ENCODE measurements around the gene PTP4A2. TPM values are rescaled to one million over a fixed set of nuclear protein-coding genes. Genes with fewer than 3 reads are reported as not detected.
"Not testable (repeated sequence)": the region's sequence is repeated elsewhere in the genome, so short reads cannot be mapped to it uniquely, and the experiment has no call there.

Gene PTP4A2
- total and polyA plus RNA-seq, 2 donors (not counting 1 experiment from before 2014, with no cell fraction given): 78.2 to 193 TPM

GRCh38 chr1:31943546-31944184 lies 5.5 kb upstream of the PTP4A2 start:
- intact Hi-C loops (cut with micrococcal nuclease): loop anchor here (1.0 kb wide), 2 partner anchors 7 to 13 kb away; no protein-coding TSS in a partner anchor
- DNase-seq (no peak), ATAC-seq (ENCODE audit: low read depth) (no peak)
- ChIA-PET POLR2A (interaction anchor here (0.9 to 2.8 kb wide), 6 partner anchors 10 to 70 kb away, joined by 3 to 11 read pairs (median 4); partner anchors contain the start of gene KHDRBS1), CTCF (interaction anchor here (0.5 to 14.9 kb wide), 10 partner anchors 9 to 155 kb away, joined by 3 to 433 read pairs (median 4); partner anchors contain the start of gene TMEM39B)
- H3K4me3 ChIP-seq (ENCODE audit: control extremely low read depth in 1 of 5, extremely low read depth in 1 of 5, insufficient read depth in 1 of 5, low read depth in 2 of 5, low read length in 4 of 5): peak overlapping the region; percentile 23 to 88 (median 66)
- peak overlapping the region; percentile 96 for H3K4me2 ChIP-seq (replicated peaks; ENCODE audit: low read depth, low read length, poor library complexity, severe bottlenecking)
- Mint-ChIP-seq H3K27me3 (no peaks in the 10 kb centered on the region), H3K4me3 (peak overlapping the region; percentile 90), H3K9me3 (ENCODE audit: insufficient read depth) (no peaks in the 10 kb centered on the region), H3K4me1 (peaks cover 41% of the 10 kb centered on the region), H3K27ac (peak overlapping the region; percentile 96)
- 0% methylated on average over 1 of the region's 3 CpGs for WGBS (ENCODE audit: insufficient coverage)
- no peaks in the 10 kb centered on the region for H3K27me3 ChIP-seq (replicated peaks in 1 of 4; ENCODE audit: control extremely low read depth in 1 of 4, control insufficient read depth in 3 of 4, insufficient read depth in 4 of 4, low read length in 3 of 4)
- no peaks in the 10 kb centered on the region for H3K79me2 ChIP-seq (ENCODE audit: control insufficient read depth, insufficient read depth, low read length)
- peak overlapping the region; percentile 97 for H2AFZ ChIP-seq (ENCODE audit: insufficient read depth, low read depth, low read length, poor library complexity, severe bottlenecking)
- no peak for TF ChIP-seq EZH2 (IDR thresholded peaks at IDR 0.05; ENCODE audit: borderline replicate concordance, insufficient read depth, low read depth, low read length, poor library complexity, severe bottlenecking)
- TF ChIP-seq, protein P1, sequence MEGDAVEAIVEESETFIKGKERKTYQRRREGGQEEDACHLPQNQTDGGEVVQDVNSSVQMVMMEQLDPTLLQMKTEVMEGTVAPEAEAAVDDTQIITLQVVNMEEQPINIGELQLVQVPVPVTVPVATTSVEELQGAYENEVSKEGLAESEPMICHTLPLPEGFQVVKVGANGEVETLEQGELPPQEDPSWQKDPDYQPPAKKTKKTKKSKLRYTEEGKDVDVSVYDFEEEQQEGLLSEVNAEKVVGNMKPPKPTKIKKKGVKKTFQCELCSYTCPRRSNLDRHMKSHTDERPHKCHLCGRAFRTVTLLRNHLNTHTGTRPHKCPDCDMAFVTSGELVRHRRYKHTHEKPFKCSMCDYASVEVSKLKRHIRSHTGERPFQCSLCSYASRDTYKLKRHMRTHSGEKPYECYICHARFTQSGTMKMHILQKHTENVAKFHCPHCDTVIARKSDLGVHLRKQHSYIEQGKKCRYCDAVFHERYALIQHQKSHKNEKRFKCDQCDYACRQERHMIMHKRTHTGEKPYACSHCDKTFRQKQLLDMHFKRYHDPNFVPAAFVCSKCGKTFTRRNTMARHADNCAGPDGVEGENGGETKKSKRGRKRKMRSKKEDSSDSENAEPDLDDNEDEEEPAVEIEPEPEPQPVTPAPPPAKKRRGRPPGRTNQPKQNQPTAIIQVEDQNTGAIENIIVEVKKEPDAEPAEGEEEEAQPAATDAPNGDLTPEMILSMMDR (IDR thresholded peaks at IDR 0.05): no peak
- peaks cover 0 to under 1% (median 0%) of the 10 kb centered on the region in 3 donors for H3K9me3 ChIP-seq (ENCODE audit: control extremely low read depth in 1 of 3, control insufficient read depth in 2 of 3, insufficient read depth in 1 of 3, low read length in 2 of 3)
- H3K9ac ChIP-seq (ENCODE audit: low read length): peak overlapping the region; percentile 89
- no peaks in the 10 kb centered on the region for H4K20me1 ChIP-seq (ENCODE audit: control insufficient read depth, insufficient read depth, low read length, poor library complexity, severe bottlenecking)
- H3K36me3 ChIP-seq (replicated peaks in 1 of 2; ENCODE audit: control extremely low read depth in 1 of 2, control insufficient read depth in 1 of 2, extremely low read depth in 1 of 2, insufficient read depth in 2 of 2, low read length in 1 of 2): no peaks in the 10 kb centered on the region
- peaks cover 48 to 54% of the 10 kb centered on the region in 2 donors for H3K4me1 ChIP-seq (ENCODE audit: control insufficient read depth in 2 of 2, insufficient read depth in 2 of 2, low read length in 2 of 2)
- peak overlapping the region; percentile 87 to 88 for H3K27ac ChIP-seq (ENCODE audit: low read length in 2 of 2)

DNA sequence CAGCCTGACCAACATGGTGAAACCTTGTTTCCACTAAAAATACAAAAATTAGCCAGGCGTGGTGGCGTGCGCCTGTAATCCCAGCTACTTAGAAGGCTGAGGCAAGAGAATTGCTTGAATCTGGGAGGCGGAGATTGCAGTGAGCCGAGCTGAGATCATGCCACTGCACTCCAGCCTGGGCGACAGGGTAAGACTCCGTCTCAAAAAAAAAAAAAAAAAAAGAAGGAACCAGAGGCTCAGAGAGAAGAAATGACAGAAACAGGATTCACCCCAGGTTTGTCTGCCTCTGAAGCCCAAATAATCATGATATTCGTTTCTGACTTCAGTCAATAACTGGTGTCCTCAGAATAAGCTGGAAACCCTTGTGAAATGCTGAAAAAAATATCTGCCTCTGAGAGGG lies 3.9 kb upstream of the PTP4A2 start:
- ChIA-PET POLR2A (interaction anchor here (0.7 to 2.8 kb wide), 3 partner anchors 14 to 20 kb away, joined by 3 to 11 read pairs (median 11); no protein-coding TSS in a partner anchor), CTCF (interaction anchor here (1.2 to 14.9 kb wide), 3 partner anchors 9 to 18 kb away, joined by 3 to 433 read pairs (median 5); no protein-coding TSS in a partner anchor)
- H3K36me3 ChIP-seq (replicated peaks in 1 of 2; ENCODE audit: control extremely low read depth in 1 of 2, control insufficient read depth in 1 of 2, extremely low read depth in 1 of 2, insufficient read depth in 2 of 2, low read length in 1 of 2); H3K27me3 Mint-ChIP-seq; H3K9me3 ChIP-seq (ENCODE audit: control extremely low read depth in 1 of 3, control insufficient read depth in 2 of 3, insufficient read depth in 1 of 3, low read length in 2 of 3); H3K9me3 Mint-ChIP-seq (ENCODE audit: insufficient read depth); H3K4me3 ChIP-seq (ENCODE audit: control extremely low read depth in 1 of 5, extremely low read depth in 1 of 5, insufficient read depth in 1 of 5, low read depth in 2 of 5, low read length in 4 of 5); H3K27me3 ChIP-seq (replicated peaks in 1 of 4; ENCODE audit: control extremely low read depth in 1 of 4, control insufficient read depth in 3 of 4, insufficient read depth in 4 of 4, low read length in 3 of 4); DNase-seq; H3K79me2 ChIP-seq (ENCODE audit: control insufficient read depth, insufficient read depth, low read length); H3K9ac ChIP-seq (ENCODE audit: low read length); intact Hi-C loops (cut with micrococcal nuclease); H4K20me1 ChIP-seq (ENCODE audit: control insufficient read depth, insufficient read depth, low read length, poor library complexity, severe bottlenecking); ATAC-seq (ENCODE audit: low read depth): not testable (repeated sequence)
- Histone ChIP-seq H3K27ac (ENCODE audit: low read length in 2 of 2) (peak overlapping the region; percentile 34 to 87), H3K4me1 (ENCODE audit: control insufficient read depth in 2 of 2, insufficient read depth in 2 of 2, low read length in 2 of 2) (peaks cover 51 to 59% of the 10 kb centered on the region in 2 donors), H2AFZ (ENCODE audit: insufficient read depth, low read depth, low read length, poor library complexity, severe bottlenecking) (peak overlapping the region; percentile 21), H3K4me2 (replicated peaks; ENCODE audit: low read depth, low read length, poor library complexity, severe bottlenecking) (peak overlapping the region; percentile 96)
- peaks cover 49% of the 10 kb centered on the region for H3K4me1 Mint-ChIP-seq
- peak overlapping the region; percentile 80 for H3K27ac Mint-ChIP-seq
- H3K4me3 Mint-ChIP-seq: peak overlapping the region; percentile 44
- WGBS (ENCODE audit: insufficient coverage): 65% methylated on average over 5 of the region's 8 CpGs
